SKM-1 treated with dmso at 0.1 percent for 144 hours (cell line): ENCODE data around the gene FGGY.
A peak's percentile ranks its signal among the peaks of the same experiment; 100 is the strongest.
"Not testable (repeated sequence)": the region's sequence is repeated elsewhere in the genome, so short reads cannot be mapped to it uniquely, and the experiment has no call there.

ENCODE experiments used
- DNase-seq: peaks from one replicate; lab custom pipeline; 2025; ENCODE audit not compliant: unreplicated experiment; lab: John Stamatoyannopoulos, UW

The FGGY gene

GRCh38 chr1:59346429-59346828 is 49.5 kb downstream of the FGGY start:
- no peak for DNase-seq

GRCh38 chr1:59349101-59349500 is 52.2 kb downstream of the FGGY start:
- DNase-seq, result no peak

GRCh38 chr1:59350521-59350920 is 53.6 kb downstream of the FGGY start:
- no peak for DNase-seq

GRCh38 chr1:59352065-59352464 is 55.2 kb downstream of the FGGY start:
- no peak for DNase-seq

- DNase-seq, result no peak
These were observed 56.6 kb downstream of the FGGY start for GRCh38 chr1:59353453-59353852.

GRCh38 chr1:59354239-59354638 is 57.3 kb downstream of the FGGY start:
- DNase-seq, result not testable (repeated sequence)

GRCh38 chr1:59354709-59355337 is 57.9 kb downstream of the FGGY start:
- no peak for DNase-seq

GRCh38 chr1:59355361-59355760 is 58.5 kb downstream of the FGGY start:
- no peak for DNase-seq

- DNase-seq, result no peak
These were observed 59.7 kb downstream of the FGGY start for GRCh38 chr1:59356627-59357026.

- no peak for DNase-seq
These were observed 60.9 kb downstream of the FGGY start for GRCh38 chr1:59357645-59358320.

GRCh38 chr1:59359325-59359724 is 62.4 kb downstream of the FGGY start:
- DNase-seq, result no peak

- DNase-seq, result no peak
These were observed 63.3 kb downstream of the FGGY start for GRCh38 chr1:59360170-59360569.

- DNase-seq, result no peak
These were observed 63.8 kb downstream of the FGGY start for GRCh38 chr1:59360729-59361128.

GRCh38 chr1:59361766-59362165 is 64.9 kb downstream of the FGGY start:
- DNase-seq, result no peak

GRCh38 chr1:59364037-59364436 is 67.1 kb downstream of the FGGY start:
- DNase-seq, result no peak

GRCh38 chr1:59366346-59366745 is 69.5 kb downstream of the FGGY start:
- DNase-seq, result no peak

- peak; percentile 54 for DNase-seq
These were observed 70.6 kb downstream of the FGGY start for GRCh38 chr1:59367301-59368007.

- DNase-seq, result no peak
These were observed 71.2 kb downstream of the FGGY start for GRCh38 chr1:59368008-59368670.

- DNase-seq, result no peak
These were observed 78.7 kb downstream of the FGGY start for GRCh38 chr1:59375321-59376220.

GRCh38 chr1:59377350-59377904 is 80.5 kb downstream of the FGGY start:
- no peak for DNase-seq
